Suprapubic skin (tissue), 4 donors: ENCODE results near the gene NR2E1.

Source experiments
- EP300 ChIP-seq: sonication (generic); formaldehyde crosslinking; IDR thresholded peaks from one replicate; pipeline ENCODE4 v1.6.1; 2017; ENCODE audit warnings: antibody characterized with exemption
- POLR2A ChIP-seq, 2 donors: fragments of 450-650 bp; IDR thresholded peaks; one replicate each; pipeline ENCODE4 v1.6.1; 2017; ENCODE audit warnings: antibody characterized with exemption in 2 of 2, mild to moderate bottlenecking in 2 of 2, moderate library complexity in 2 of 2
- POLR2AphosphoS5 ChIP-seq, 3 donors: sonication (generic); formaldehyde crosslinking; IDR thresholded peaks; one replicate each; pipeline ENCODE4 v1.6.1; 2017; ENCODE audit warnings: antibody characterized with exemption in 3 of 3
- TF ChIP-seq, protein P1 (sequence below), 2 donors: fragments of 200-600 bp in 1 of 2; fragments of 450-650 bp in 1 of 2; sonication (generic) in 1 of 2; IDR thresholded peaks; one replicate each; pipeline ENCODE4 v1.5.1; 2016 to 2019; ENCODE audit warnings: antibody characterized with exemption in 2 of 2, mild to moderate bottlenecking in 1 of 2, moderate library complexity in 1 of 2

DNA sequence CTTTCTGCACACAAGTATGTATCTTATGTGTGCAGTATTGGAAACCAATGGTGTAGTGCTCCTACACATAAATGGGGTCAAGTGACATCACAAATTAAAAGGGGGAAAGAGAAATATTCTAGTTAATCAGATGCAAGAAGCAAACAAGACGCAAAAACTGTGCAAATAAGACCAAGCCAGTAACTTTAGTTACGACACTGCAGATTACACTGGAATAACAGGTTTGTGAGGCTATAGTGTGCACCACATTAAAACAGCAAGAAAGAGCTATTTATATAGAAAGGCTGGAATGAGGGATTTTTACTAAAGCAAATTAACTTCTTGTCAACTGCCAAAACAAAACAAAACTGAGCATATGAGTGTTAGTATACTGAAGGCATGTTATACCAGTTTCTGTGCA, 45.8 kb downstream of the NR2E1 start:
- TF ChIP-seq, protein P1, sequence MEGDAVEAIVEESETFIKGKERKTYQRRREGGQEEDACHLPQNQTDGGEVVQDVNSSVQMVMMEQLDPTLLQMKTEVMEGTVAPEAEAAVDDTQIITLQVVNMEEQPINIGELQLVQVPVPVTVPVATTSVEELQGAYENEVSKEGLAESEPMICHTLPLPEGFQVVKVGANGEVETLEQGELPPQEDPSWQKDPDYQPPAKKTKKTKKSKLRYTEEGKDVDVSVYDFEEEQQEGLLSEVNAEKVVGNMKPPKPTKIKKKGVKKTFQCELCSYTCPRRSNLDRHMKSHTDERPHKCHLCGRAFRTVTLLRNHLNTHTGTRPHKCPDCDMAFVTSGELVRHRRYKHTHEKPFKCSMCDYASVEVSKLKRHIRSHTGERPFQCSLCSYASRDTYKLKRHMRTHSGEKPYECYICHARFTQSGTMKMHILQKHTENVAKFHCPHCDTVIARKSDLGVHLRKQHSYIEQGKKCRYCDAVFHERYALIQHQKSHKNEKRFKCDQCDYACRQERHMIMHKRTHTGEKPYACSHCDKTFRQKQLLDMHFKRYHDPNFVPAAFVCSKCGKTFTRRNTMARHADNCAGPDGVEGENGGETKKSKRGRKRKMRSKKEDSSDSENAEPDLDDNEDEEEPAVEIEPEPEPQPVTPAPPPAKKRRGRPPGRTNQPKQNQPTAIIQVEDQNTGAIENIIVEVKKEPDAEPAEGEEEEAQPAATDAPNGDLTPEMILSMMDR (IDR thresholded peaks at IDR 0.05) = no peak
- no peak for TF ChIP-seq POLR2A (IDR thresholded peaks at IDR 0.05)
- TF ChIP-seq EP300 = no peak
- no peak for TF ChIP-seq POLR2AphosphoS5 (IDR thresholded peaks at IDR 0.05)
